NCI-H1694 (cell line): ENCODE measurements around the gene C15orf39.
"Not testable (repeated sequence)": the region's sequence is repeated elsewhere in the genome, so short reads cannot be mapped to it uniquely, and the experiment has no call there.

Source experiments
- DNase-seq: peaks from one replicate; lab custom pipeline; 2025; lab: John Stamatoyannopoulos, UW

The C15orf39 gene

DNA sequence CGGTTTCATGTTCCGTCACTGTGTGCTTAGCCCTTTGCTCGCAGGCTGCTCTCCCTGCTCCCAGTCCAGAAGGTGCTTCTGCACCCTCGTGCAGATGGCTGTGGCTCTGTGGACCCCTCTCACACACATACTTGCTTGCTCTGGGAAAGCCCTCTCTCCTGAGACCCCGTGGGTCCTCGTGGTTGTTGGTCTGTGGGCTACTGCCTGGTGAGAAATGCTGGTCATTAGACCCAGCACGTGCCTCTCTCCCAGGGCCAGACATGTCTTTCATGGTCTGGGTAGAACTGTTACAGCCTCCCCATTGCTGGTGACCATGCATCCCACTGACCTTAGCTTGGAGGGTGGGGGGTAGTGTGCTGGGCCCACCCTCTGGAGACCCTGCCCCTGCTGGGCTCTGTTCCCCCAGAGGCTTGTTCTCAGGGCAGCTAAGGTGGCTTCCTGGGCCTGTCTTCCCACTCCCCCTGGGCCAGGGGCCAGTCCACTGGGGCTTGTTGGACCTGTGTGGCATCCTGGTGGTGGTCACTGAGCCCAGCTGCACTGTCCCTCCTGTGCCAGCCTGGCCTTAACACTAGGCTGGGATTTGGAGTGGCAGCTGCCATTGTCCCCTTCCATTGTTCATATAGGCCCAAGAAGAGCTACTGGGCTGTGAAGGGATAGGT is 10.6 kb downstream of the C15orf39 start:
- DNase-seq, result no peak

DNA sequence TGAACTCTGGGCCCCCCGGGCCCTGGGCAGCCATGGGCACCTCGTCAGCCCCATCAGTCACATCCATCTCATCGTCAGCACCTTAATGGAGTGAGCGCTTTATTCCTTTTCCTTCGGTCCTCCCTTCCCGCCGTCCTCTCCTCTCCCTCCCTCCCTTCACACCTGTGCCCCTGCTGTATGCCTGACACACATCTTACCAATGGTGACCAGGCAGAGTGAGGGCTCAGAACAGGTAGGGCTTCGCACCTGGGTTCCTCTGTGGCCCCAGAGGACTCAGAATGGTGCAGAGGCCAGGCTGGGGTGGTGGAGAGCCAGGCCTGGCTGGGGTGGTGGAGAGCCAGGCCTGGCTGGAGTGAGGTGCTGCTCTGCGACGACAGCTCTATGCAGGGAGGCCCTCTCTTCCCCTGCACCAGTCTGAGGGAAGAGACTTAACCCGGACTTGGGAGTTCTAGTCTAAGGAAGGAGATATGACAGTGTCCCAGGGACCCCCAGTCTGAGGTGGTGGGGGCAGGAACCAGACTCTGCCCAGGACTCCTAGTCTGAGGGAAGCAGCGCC is 11.6 kb downstream of the C15orf39 start:
- no peak for DNase-seq

DNA sequence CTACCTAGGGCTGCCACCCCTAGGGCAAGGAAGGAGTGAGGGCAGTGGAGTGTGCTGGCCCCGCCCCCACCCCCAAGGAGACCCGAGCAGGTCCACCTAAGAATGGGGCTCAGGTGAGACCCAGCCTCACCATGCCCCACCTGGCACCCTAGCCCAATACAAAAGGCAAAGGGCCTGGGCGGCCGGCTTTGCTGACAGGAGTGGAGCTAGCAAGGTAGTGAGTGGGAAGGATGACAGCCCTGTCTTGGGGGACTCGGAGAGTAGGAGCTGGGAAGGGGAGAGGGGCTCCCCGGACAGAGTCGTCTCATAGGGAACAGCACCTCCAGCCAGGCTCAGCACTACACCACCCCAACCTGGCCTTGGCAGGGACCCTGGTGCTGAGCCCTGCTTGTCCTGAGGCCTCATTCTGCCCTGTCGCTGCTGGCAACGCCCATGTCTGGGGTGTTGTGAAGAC is 12.1 kb downstream of the C15orf39 start:
- DNase-seq, result no peak

DNA sequence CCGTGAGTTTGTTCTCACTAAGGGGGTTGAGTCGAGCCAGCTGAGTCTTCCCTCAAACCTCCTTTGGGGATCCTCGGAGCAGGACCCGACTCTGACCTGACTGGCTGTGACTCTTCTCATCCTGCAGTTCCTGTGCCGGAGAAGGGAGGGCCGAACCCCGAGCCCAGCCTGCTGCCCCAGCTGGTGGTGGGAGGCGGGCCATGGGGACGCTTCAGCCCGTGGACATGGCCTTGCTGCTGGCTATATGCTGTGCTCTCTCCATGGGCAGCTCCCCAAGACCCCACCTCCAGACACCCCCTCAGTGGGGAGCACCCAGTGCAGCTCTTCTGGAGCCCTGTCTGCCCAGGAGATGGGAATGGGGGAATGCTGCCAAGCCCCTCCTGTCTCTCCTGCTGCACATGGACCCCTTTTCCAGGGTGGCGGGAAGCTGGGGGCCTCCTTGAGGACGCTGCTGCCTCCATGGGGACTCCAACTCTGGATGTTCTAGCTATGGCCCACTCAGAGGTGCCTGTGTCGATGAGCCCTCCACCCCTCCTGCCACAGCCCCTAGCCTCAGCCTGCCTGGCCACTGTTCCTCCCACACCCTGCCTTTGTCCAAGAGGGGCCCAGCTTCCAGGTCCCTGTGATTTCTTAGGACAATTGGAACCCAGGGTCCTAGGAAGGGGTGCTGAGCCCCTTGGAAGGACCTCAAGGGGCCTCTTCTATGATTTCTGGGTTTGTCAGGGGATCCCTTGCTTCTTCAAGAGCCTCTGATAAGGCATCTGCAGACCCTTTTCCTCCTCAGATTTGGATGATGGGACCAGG is 12.8 kb downstream of the C15orf39 start:
- DNase-seq, result no peak

DNA sequence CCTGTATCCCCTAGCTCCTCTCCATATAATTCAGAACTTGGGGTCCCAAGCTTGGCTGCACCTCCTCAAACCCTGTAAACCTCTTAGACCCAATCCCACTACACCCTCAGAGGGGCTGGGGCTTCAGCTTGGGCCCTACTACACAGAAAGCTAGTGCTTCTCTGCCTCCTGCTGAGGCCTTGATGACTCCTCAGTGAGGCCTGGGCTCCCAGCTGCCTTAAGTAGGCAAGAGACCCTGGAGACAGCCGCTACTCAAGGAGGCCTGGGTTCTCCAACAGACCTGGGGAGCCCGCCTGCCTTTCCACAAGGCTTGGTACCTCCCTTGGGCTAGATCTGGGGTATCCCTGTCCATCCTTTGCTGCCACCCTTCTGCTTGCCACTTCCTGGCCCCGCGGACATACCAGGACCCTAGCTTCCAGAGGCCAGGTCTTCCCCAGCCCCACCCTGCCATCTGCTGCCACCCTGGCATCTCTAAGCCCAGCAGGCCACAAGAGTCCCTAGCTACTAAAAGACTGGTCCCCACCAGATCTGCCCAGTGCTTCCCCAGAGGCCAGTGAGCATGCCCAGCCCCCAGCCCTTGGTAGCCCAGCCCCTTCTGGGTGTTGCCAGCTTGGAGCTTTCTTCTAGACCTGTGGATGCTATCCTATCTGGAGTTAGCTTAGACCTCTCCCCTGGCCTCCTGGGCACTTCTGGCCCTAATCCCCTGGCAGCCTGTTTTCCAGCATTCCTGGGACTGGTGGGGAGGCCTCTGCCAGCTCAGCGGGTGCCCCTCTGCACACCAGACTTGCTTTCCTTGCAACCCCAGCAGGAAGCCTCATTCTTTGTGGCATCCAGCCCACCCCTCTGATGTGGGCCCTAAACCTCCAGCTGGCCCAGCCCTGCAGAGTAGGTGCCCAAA is 13.7 kb downstream of the C15orf39 start:
- no peak for DNase-seq

DNA sequence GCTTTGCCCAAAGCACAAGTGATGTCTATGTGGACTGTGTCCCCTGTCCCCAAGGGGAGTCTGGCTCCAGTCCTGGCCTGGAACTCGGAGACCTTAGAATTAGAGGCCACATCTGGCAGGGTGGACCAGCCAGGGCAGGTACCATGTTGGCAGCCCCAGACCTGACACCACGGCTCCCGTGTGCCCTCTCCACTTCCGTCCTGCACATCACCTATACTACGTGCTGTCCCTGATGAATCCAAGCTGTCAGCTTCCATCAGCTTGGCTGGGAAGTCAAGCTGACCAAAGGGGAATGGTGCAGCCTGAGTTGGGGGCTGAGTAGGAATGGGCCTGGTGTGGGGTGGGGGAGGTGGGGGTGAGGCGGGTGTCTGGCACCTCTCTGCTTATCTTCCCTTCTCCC is 15.3 kb downstream of the C15orf39 start:
- DNase-seq, result no peak

DNA sequence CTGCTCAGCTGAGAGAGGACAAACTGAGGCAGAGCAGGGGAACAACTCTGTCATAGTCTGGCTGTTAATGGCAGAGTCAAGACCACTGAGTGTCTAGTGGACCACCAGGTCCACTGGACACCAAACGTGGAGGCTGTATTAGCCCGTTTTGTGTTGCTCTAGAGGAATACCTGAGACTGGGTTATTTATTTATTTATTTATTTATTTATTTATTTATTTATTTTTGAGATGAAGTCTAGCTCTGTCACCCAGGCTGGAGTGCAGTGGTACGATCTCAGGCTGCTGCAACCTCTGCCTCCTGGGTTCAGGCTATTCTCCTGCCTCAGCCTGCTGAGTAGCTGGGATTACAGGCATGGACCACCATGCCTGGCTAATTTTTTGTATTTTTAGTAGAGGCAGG is 15.9 kb downstream of the C15orf39 start:
- not testable (repeated sequence) for DNase-seq

DNA sequence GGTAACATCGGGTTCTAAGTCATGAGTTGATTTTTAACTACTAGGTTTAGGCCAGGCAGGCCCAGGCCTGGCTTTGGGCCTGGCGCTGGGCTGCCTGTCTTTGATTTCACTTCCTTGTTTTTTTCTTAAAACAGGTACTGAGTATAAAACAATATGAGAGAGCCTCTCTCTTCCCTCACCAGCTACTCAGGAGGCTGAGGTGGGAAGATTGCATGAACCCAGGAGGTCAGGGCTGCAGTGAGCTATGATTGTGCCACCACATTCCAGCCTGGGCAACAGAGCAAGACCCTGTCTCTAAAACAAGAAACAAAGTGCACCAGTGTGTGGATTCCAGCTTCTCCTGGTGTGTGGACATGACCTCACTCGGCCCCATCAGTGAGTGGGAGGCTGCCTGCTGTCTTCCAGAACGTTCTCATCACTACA is 17.8 kb downstream of the C15orf39 start:
- DNase-seq, result not testable (repeated sequence)

DNA sequence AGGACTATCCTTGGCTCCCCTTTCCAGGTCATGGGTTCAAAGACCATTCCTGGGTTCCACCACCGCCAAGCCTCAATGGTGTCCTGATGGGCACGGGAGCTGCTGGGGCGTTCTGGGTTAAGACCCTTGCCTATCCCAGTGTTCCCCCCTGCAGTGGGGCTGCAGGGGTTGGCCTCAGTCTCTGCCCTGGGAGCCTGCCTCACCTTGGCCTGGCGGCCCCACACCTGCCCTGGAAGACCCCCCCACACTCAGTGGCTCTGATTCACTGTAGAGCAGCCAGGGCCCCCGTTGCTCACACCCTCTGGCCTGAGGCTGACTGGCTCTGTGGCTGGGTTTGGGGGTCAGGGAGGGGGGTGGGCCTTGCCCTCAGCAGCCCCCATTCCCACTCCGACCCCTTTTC is 22.0 kb downstream of the C15orf39 start:
- DNase-seq, result no peak

DNA sequence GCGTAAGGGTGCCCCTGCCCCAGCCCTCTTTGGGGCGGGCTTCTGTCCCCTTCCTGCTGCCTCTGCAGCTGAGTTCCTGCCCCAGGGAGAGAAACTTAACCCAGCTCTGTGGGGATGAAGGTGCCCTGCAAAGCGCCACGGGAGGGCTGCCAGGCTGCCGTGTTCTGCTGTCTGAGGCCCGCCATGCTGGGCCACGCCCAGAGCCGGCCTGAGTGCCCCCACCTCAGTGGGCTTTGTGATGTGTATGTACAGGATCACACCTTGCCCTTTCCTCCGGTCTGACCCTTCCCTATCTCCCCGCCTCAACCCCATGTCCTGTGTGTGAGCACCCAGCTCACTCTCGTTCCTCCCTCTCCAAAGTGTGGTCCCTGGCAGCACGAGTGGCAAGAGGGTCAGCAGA is 22.6 kb downstream of the C15orf39 start:
- no peak for DNase-seq

DNA sequence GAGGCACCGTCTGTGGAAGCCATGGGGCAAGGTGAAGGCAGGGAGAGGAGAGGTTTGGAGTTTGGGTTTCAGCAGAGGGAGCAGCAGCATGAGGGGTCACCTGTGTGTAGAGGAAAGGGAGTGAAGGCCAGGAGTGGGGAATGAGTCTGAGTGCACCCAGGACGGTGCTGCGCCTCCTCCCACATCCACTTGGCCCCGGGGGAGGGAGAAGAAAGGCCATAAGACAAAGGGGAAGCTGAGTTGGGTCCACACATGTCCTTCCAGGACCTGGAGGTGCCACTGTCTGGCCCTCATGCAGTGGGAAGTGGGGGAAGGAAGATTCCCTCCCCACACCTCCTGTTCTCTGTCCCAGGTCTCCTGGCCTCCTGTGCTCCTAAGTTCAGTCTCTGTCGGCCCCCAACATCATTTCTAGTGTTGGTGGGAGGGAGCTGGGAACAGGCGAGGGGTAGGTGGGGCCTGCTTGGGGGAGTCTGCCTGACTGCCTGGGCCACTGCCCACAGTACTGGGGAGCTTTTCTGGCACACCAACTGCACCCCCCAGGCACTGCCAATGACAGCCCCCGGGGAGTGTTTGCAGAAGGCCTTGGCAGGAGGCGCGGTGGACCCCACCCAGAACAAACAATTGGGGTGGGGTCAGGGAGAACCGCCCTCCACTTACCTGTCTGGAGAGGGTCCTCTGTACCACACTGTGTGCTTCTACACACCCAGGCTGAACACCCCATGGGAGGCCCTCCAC is 23.6 kb downstream of the C15orf39 start:
- not testable (repeated sequence) for DNase-seq

DNA sequence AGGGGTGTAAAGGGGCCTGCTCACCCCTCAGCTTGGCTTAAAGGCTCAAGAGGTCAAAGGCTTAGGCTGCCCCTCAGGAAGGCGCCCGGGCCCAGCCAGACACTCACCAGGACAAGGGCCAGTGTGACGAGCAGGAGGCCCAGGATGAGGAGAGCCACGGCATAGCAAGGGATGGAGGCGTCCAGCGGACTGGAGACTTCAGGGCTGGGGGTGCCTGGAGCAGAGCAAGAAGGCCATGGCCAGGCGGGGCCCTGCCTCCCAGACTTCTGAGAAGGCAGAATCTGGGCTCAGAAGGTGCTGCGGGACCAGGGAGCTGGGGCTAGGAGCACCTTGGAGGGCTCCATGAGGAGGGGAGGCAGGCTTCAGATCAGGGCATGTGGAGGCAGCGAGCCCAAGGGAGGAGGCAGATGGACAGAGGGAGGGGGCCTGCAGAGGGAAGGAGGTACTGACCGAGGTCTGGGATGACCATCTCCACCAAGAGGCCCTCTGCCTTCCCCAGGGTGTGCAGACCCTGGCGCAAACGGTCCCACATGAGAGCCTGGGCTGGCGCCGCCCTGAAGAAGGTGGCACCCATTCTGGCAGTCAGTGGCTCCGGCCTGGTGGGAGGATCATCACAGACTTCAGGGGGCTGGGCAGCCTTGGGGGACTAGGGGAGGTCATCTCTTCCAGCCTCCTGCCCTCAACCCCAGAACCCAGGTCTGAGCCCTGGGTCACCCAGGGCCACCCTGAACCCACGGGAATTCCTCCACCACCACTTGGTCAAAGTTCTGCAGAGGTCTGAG is 24.5 kb downstream of the C15orf39 start:
- DNase-seq, result no peak

DNA sequence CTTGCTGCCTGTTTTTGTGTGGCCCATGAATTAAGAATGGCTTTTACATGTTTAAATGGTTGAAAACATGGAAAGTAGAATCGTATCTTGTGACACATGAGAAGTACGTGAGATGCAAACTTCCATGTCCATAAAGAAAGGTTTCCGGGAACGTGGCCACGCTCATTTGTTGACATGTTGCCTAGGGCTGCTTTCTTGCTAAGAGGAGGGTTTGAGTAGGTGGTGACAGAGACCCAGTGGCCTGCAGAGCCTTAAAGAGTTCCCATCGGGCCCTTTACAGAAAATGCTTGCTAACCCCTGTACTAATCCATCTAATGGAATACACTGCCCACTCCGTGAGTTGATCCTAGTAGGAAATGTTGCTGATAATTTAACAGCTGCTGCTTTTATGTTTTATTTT is 25.4 kb downstream of the C15orf39 start:
- not testable (repeated sequence) for DNase-seq

DNA sequence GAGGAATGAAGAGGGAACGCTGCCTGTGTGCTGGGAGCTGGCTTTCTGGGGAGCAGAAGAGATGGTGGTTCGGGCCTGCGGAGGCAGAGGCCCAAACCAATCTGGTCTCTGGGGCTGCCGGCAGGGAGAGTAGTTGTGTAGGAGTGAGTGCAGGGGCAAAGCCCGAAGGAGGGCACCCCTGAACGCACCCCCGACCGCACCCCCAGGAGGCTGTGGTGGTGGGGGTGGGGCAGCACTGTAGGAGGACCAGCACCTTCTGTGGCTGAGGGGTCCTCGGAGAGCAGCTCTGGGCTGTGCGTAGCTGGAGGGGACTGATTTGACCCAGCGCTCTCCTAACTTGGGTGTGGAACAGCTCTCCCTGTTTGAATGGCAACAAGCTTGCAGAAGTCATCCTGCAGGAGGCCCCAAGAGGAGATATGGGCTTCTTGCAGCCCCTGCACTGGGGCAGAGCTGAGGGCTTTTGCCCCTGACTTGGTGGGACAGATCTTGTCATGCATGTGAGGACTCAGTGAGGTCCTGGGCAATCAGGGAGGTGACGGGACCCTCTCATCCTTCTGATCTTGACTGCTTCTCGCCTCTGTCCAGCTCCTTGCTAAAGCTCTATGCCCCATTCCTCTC is 26.1 kb downstream of the C15orf39 start:
- DNase-seq, result no peak

DNA sequence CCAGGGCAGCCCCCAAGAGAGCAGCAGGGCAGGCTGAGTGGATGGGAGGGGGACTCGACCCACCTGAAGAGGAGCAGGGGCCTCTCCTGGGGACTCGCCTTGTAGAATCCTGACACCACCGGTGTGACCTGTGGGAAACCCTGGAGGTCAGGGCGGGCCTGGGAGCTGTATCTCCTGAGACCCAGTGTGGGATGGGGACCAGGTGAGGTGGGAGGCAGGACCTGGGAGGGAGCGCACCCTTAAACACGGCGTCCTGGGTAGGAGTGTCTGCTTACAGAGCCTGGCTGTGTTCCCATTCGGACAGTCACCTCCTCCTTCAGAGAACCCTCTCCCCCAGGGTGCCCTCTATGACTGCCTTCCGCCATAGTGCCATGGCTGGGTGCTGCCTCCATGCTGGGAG is 27.1 kb downstream of the C15orf39 start:
- DNase-seq, result no peak

DNA sequence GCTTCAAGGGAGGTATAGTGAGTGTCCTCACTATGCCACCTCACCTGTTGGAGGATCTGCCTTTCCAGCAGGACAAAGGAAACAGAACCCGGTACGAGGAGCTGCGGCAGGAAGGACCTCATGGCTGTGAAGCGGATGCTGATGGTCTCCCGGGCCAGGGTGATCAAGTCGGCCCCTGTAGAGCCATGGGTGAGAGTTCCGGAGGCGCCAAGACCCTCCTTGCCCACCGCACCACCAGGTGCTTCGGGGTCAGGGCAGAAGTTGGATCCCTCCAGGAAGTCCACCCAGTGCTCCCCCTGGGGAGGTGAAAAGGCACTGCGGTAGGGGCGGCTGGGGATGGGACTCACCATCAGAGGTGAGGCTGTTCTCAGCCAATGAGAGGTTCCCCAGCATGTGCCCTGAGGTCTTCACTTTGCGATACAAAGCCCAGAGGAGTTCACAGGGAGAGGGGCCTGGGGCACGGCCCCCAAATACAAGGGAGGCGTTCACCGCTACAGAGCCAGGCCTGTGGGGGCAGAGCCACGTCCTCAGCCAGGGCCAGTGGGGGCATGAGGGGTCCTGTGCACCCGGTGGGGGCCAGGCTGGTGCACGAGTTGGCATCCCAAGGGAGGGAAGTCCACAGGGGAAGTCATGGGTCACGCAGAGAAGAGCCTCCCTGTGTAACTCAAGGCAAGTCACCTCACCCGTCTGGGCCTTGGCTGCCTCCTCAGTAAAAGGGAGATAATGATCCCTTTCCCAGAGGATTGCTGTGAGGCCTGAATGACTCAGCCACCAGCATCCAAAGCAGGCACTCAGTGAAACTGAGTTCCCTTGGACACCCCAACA is 27.7 kb downstream of the C15orf39 start:
- DNase-seq, result no peak

DNA sequence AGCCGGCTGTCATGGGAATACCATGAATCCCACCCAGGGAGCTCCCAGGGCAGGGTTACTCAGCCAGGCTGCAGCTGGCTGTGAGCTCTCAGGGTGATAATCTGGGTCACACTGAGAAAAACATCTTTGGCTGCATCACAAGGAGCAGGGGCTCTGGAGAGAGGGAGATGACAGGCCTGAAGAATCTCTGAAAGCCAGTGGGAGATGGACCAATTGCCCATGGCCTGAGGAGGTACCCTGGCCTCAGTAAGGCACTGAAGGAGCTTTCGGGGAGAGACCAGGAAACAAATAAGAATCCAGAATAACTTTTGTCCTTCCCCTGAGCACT is 28.3 kb downstream of the C15orf39 start:
- no peak for DNase-seq

DNA sequence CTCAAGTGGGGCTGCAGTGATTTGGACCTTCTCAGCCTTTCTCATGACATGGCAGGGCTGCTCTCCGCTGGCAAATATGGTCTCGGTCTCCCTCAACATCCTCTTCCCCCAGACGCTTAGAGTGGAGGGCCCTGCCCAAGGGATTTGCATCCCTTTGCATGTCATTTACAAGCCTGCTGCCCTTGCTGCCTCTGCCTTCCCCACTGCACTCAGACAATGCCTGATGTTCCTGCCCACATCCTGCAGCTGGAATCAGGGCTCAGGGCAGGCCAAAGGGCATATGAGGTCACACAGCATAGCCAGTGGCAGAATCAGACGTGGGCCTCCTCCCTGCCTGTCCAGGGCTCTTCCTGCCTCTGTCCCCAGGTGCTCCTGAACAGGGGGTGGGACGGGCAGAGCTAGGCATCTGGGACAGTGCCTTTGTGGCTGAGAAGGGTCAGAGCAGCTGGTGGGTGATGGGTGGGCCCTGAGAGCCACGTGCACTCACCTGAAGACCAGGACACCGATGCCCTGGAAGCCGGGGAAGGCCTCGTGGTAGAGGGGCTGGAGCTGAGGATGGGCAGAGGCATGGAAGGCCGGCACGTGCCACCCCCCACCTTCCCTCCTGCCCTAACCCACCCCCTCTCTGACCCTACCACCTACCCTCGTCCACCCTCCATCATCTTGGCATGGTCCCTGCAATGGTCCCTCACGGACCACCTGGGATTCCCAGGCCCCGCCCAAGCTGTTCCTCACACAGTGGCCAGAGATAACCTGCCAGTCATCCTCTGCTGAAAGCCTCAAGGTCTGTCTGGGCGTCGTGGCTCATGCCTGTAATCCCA is 29.1 kb downstream of the C15orf39 start:
- DNase-seq, result no peak

DNA sequence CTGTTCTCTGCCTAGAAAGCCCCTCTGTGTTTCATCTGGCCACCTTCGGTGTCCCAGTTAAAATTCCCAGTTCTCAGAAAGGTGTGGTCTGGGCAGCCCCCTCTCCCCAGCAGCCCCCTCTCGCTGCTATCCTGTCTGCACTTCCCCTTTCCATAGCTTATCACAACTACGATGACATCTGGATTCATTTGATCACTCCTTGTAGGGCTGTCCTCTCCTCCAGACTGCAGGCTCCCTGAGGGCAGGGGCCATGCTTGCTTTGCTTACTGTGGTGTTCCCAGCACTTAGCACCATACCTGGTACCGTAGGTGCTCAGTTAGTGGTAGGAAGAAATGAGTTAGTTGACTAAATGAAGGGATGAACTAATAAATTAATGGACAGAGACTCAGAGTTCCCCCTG is 30.2 kb downstream of the C15orf39 start:
- DNase-seq, result no peak
